ENCODE results near the gene NTHL1. TPM values are rescaled to one million over a fixed set of nuclear protein-coding genes. Genes with fewer than 3 reads are reported as not detected.

The NTHL1 gene
- total and polyA plus RNA-seq, 2 of the 8 experiments (the other 6 are each of a cell fraction or from before 2014, with no cell fraction given), result 70.9 to 150 TPM

DNA sequence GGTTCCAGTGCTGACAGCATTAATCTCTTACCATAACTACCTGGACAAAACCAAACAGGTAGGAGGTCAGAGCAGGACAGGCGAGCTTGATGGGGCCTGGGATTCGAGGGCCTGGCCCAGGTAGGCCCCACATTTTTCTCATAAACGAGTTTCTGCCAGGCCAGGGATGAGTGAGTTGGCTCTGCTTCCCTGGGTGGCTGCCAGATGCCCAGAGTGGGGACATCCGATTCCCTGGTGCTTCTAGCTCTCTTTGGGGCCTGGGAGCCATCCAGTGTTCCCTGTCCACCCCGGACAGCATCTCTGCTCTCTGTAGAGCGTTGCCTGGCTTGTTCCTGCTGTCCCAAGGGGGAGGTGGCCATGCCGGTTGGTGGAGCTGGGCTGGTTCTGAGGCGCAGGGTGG is 25.3 kb upstream of the NTHL1 start:
- Histone ChIP-seq H3K14ac (ENCODE audit: insufficient read length) (no peak overlapping the region), H3K56ac (replicated peaks; ENCODE audit: insufficient read length, low read depth, low read length) (no peak overlapping the region), H3K9me3 (ENCODE audit: insufficient read depth in 2 of 2, low read depth in 1 of 2, low read length in 1 of 2) (no peaks in the 10 kb centered on the region), H2BK15ac (ENCODE audit: low read length) (no peak overlapping the region), H2BK12ac (ENCODE audit: low read depth, low read length) (no peak overlapping the region), H2BK20ac (ENCODE audit: low read length) (no peak overlapping the region), H3K79me1 (ENCODE audit: low read depth, low read length) (no peaks in the 10 kb centered on the region), H3K4me2 (ENCODE audit: insufficient read depth in 1 of 2, low read depth in 2 of 2, low read length in 2 of 2) (no peak overlapping the region), H4K20me1 (replicated peaks in 1 of 2; ENCODE audit: control insufficient read depth in 1 of 2, insufficient read depth in 2 of 2, low read length in 2 of 2) (peaks cover 0 to 11% of the 10 kb centered on the region in 2 experiments), H3K36me3 (ENCODE audit: control insufficient read depth in 2 of 4, insufficient read depth in 4 of 4, low read length in 3 of 4) (peaks cover 2 to 8% (median 4%) of the 10 kb centered on the region in 4 experiments; a peak in 3 of 8 replicates), H3K23ac (ENCODE audit: insufficient read length) (no peak overlapping the region), H2BK5ac (ENCODE audit: low read depth, low read length) (no peak overlapping the region), H3K27me3 (replicated peaks in 1 of 4; ENCODE audit: control insufficient read depth in 3 of 4, extremely low read depth in 1 of 4, insufficient read depth in 3 of 4, low read length in 3 of 4) (no peaks in the 10 kb centered on the region), H4K8ac (ENCODE audit: extremely low read depth, insufficient read depth, low read length) (no peak overlapping the region), H2AK5ac (ENCODE audit: low read depth, low read length) (no peak overlapping the region), H3K9ac (replicated peaks in 1 of 4; ENCODE audit: extremely low read depth in 1 of 4, low read depth in 3 of 4, low read length in 3 of 4) (no peak overlapping the region), H2AFZ (ENCODE audit: low read length) (no peak overlapping the region), H2BK120ac (replicated peaks; ENCODE audit: low read depth, low read length) (no peak overlapping the region), H3K4me1 (replicated peaks in 1 of 4; ENCODE audit: control insufficient read depth in 3 of 4, insufficient read depth in 4 of 4, low read length in 3 of 4) (no peaks in the 10 kb centered on the region), H3K27ac (ENCODE audit: low read depth, low read length) (no peak overlapping the region), H4K91ac (replicated peaks; ENCODE audit: insufficient read length, low read length) (no peak overlapping the region), H3K4me3 (ENCODE audit: extremely low read depth in 1 of 4, insufficient read depth in 2 of 4, low read depth in 3 of 4, low read length in 4 of 4) (no peak overlapping the region), H4K5ac (ENCODE audit: insufficient read length, low read depth, low read length) (no peak overlapping the region), H3K4ac (replicated peaks; ENCODE audit: insufficient read length, low read depth, low read length) (no peak overlapping the region), H3K18ac (ENCODE audit: extremely low read depth, low read length) (no peak overlapping the region), H3K23me2 (ENCODE audit: low read depth, low read length) (no peaks in the 10 kb centered on the region), H3K79me2 (ENCODE audit: control insufficient read depth in 1 of 2, insufficient read depth in 2 of 2, low read length in 2 of 2) (no peaks in the 10 kb centered on the region)
- 90% methylated on average over 8 of the region's 8 CpGs; no CpG with 5 or more reads in 1 of the 2 experiments for WGBS, 2 experiments (ENCODE audit: extremely low coverage in 1 of 2, insufficient coverage in 1 of 2, insufficient read length in 1 of 2, insufficient replicate concordance in 2 of 2, low coverage in 1 of 2, low lambda C conversion rate in 2 of 2, missing lambda C conversion rate in 1 of 2)
- ChIA-PET POLR2A (ENCODE audit: partially characterized antibody) (interaction anchor here (0.9 to 2.9 kb wide), 7 partner anchors 10 to 80 kb away, joined by 3 to 12 read pairs (median 5); no protein-coding TSS in a partner anchor), CTCF (ENCODE audit: partially characterized antibody) (interaction anchor here (0.8 to 3.5 kb wide), 12 partner anchors 10 to 67 kb away, joined by 3 to 14 read pairs (median 5); no protein-coding TSS in a partner anchor)
- DNase-seq (ENCODE audit: low read depth in 1 of 2, low spot score in 2 of 2) (no peak), FAIRE-seq (no peak)
- TF ChIP-seq HDAC6 (IDR thresholded peaks at IDR 0.05; ENCODE audit: low read depth, low read length) (no peak), RXRA (IDR thresholded peaks at IDR 0.05; ENCODE audit: insufficient read depth, low read depth, low read length) (no peak), TCF12 (IDR thresholded peaks at IDR 0.05; ENCODE audit: low read depth, low read length) (no peak), MAFK (IDR thresholded peaks at IDR 0.05; ENCODE audit: low read depth, low read length) (no peak)

All from H1 (cell line).